ENCODE measurements around the gene KLRG1. TPM values are rescaled to one million over a fixed set of nuclear protein-coding genes. Genes with fewer than 3 reads are reported as not detected.

Gene KLRG1
- total RNA-seq, 1 donor from 2014 or later: 3.5 TPM

DNA sequence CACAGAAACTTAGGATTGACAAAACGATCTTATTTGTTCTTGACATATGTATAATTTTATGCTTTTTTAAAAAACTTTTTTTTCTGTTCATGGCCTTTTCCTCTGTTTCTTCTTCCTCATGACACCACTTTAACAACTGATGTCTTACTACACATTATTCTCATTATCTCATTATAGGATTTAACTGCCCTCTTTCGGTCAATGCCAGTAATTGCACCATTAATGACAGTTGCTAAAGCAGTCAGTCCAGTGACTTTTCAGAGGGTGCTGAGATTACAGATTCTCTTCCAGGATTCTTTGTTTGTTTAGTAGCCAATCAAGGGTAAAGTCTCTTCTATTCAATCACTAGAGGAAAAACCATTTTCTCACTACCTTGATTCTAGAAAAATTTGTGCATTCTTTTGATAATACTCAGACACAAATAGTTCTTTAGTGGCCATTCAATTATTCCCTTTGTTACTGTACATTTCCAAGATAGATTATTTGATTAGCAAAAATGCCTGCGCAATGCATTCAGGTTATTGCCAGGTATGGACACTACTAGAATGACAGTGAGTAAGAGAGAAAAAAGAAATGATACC is 50.1 kb downstream of the KLRG1 start:
- intact Hi-C loops (cut with micrococcal nuclease): loop anchor here (1.0 to 5.0 kb wide), 4 partner anchors 14 to 125 kb away; partner anchors contain the start of gene PHC1

DNA sequence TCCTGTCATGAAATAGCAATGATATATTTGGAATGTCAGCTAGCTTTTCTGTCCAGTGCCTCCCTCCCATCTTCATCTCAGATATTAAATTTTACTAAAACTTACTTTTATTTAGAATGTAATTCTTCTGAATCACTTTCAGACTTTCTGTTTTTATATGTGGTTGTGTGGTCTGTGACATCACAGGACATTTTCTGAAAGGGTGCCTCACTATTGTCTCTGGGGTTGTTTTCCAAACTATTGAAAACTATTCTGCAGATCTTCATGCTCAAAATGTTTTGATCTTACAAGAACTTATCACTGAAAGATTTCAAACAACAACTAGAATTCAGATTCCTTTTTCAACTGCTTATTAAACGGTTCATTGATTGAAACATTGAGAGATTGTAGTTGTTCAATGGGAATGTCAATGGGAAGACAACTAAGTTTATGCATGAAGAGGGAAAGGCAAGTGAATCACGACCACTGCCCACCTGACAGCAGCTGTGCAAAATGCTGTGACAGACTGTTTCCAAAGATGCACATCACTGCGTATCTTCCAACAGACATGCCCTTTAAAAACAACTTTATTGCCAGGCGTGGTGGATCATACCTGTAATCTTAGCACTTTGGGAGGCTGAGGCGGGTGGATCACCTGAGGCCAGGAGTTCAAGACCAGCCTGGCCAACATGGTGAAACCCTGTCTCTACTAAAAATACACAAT is 51.3 kb downstream of the KLRG1 start:
- intact Hi-C loops (cut with micrococcal nuclease): loop anchor here (10.0 kb wide), 1 partner anchor 386 kb away; no protein-coding TSS in a partner anchor

DNA sequence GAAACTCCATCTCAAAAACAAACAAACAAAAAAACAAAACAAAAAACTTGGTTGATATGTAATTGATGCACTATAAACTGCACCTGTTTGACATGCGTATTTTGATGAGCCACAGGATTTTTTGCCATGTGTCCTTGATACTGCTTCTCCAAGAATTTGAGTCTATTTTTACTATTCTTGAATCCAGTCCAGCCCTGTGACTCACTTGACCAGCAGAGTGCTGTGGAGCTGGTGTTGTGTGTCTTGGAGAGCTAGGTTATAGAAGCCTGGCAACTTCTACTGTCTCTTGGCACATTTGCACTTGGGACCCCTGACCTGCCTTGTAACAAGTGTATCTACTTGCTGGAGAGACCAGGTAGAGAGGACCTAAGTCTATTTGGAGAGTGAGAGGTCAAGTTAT is 52.0 kb downstream of the KLRG1 start:
- intact Hi-C loops (cut with micrococcal nuclease): loop anchor here (10.0 kb wide), 1 partner anchor 387 kb away; no protein-coding TSS in a partner anchor

DNA sequence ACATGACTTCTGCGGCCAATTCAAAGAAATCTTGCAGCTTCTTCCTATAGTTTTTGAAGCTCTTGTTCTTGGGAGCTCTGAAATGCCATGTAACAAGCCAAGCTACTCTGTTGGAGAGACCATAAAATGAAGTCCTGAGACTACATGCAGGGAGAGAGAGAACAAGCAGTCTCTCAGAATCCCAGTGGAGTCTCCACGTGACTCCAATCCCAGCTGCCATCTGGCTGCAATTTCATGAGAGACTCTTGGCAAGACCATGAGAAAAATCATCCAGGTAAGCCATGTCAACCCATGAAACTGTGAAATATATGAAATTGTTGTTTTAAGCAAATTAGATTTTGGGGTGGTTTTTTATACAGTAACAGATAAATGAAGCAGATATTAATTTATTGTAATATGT is 54.4 kb downstream of the KLRG1 start:
- intact Hi-C loops (cut with micrococcal nuclease): loop anchor here (10.0 kb wide), 1 partner anchor 389 kb away; no protein-coding TSS in a partner anchor

DNA sequence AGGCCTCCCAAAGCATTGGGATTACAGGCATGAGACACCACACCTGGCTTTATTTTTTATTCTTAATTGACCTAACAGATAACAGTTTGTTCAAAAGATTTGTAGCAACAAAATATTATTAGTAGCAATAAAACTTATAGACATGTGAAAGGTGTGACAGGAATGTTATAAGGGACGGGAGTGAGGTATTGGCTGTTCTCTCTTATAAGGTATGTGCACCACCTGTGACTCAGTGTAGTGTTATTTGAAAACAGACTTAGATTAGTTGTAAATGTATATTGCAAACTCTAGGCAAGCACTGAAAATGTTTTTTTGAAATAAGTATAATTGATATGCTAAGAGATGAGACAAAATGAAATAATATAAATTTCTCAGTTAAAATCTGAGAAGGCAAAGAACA is 57.8 kb downstream of the KLRG1 start:
- intact Hi-C loops (cut with micrococcal nuclease): loop anchor here (10.0 kb wide), 1 partner anchor 392 kb away; no protein-coding TSS in a partner anchor

DNA sequence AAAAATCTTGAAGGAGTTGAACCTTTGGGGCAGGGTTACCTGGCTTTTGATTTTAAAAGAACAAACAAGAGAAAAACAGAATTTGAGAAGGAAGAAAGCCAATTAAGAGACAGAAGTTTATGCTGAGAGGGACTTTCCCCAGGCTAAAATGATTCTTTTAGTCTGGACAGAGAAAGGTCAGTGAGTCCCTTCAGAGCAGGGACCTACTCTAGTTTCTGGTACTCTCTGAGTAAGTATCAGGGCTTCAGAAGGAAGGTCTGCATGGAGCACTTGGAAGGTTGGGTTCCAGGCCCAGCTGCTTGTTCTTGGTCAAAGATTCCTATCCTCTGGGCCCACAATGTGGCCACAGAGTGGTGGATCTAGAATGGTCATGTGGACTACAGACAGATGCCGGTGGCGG is 59.6 kb downstream of the KLRG1 start:
- intact Hi-C loops (cut with micrococcal nuclease): loop anchor here (1.0 to 10.0 kb wide), 5 partner anchors 98 to 505 kb away; no protein-coding TSS in a partner anchor

DNA sequence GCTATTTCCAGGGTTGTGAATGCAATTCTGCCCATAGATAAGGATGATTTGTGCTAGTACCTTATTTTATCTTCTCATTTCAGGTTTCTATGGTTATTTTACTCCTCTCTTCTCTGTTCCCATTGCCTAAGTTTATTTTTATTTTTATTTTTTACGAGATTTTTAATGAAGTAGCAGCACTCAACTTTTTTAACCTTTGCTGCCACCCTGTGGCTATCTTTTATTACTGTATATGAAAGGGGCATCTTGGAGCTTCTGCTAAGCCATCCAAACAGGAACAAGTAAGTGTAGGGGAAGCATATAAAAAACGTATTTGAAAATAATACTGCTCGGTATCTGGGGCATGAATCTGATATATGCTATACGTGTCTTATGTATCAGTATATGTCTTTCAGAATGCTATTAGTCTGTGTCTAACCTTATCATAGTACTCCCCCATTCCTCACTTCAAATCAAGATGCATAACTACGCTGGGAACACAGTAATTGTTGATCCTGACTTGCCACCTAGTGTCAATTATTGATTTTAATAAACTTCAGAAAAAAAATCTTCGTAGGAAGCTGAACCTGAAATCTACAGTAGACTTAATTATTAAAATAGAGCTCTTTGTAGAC is 60.3 kb downstream of the KLRG1 start:
- intact Hi-C loops (cut with micrococcal nuclease): loop anchor here (1.0 to 10.0 kb wide), 5 partner anchors 99 to 505 kb away; no protein-coding TSS in a partner anchor

DNA sequence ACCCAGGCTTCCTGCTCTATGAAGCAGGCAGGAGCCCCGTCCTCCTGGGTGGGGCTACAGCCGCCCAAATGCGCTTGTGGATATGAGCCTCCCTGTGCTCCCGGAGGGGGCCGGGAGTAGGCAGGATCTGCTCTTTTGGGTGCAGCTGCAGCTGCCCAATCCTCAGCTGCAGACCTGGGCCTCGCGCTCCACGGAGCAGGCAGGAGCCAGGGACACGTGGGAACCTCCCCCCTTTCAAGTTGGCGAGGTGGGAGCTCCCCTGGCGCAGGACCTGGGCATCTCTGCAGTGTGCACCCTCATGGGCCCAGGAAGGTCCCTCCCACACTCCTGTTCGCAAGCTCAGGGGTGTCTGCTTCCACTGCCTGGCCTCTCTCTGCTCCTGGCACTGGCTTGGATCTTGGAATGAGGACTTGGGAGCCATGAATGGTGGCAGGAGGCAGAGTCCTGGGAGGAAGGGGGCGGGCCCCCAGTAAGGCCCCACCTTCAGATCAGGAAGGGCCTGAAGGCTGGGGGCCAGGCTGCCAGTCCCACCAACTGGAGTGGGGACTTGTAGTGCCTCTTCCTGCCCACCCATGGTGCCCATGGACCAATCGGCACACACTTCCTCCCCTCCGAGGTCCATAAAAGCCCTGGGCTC is 61.3 kb downstream of the KLRG1 start:
- intact Hi-C loops (cut with micrococcal nuclease): no loop called here

DNA sequence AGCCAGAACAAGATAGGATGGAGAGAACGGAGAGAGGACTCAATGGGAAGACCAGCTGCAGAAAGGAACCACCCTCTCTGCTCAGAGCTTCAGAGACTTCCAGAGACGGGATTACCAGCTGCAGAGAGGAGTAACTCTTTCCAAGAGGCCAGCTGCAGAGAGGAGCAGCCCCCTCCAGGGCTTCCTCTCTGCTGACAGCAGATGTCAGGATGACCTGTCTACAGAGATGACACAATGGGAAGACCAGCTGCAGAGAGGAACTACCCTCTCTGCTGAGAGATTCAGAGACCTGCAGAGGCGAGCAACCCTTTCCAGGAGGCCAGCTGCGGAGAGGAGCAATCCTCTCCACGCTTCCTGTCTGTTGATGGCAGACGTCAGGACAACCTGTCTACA is 61.8 kb downstream of the KLRG1 start:
- intact Hi-C loops (cut with micrococcal nuclease): no loop called here

DNA sequence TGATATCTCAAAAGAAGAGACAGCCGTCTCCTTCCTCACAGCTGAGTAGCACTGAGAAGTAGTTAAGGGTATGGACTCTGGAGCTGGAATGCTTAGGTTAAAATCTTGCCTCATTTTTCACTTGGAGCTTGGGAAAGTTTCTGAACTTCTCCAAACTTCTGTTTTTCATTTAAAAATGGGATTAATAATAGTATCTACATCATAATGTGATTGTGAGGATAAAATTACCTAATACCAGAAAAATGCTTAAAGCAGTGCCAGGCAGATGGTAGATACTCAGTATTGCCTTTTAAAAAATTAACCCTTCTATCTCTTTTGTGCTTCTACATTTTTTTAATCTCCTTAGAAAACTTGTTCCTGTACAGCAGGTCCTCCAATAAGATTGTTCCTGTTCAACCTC is 63.3 kb downstream of the KLRG1 start:
- intact Hi-C loops (cut with micrococcal nuclease): no loop called here

Other genes with a start within 250 kb of the KLRG1 start
- not detected in 2 replicates for gene A2ML1, start 166.9 kb upstream of the KLRG1 start, total RNA-seq
- gene PHC1, start 75.0 kb upstream of the KLRG1 start, total RNA-seq: 15.8 and 16.3 TPM in 2 replicates
- gene M6PR, start 39.9 kb upstream of the KLRG1 start, total RNA-seq: 215 and 216 TPM in 2 replicates
- gene A2M, start 126.4 kb downstream of the KLRG1 start, total RNA-seq: not detected in 2 replicates
- not detected in 2 replicates for gene PZP, start 218.8 kb downstream of the KLRG1 start, total RNA-seq